ENCODE measurements around the gene GNA12. TPM values are rescaled to one million over a fixed set of nuclear protein-coding genes. Genes with fewer than 3 reads are reported as not detected.

The GNA12 gene
- total RNA-seq, 4 donors from 2014 or later: 17.9 to 33.3 (median 21.7) TPM

GRCh38 chr7:2710286-2710655 is 133.8 kb downstream of the GNA12 start:
- no peak overlapping the region for H3K4me3 ChIP-seq (replicated peaks in 1 of 3)
- H3K27me3 ChIP-seq: no peaks in the 10 kb centered on the region

DNA sequence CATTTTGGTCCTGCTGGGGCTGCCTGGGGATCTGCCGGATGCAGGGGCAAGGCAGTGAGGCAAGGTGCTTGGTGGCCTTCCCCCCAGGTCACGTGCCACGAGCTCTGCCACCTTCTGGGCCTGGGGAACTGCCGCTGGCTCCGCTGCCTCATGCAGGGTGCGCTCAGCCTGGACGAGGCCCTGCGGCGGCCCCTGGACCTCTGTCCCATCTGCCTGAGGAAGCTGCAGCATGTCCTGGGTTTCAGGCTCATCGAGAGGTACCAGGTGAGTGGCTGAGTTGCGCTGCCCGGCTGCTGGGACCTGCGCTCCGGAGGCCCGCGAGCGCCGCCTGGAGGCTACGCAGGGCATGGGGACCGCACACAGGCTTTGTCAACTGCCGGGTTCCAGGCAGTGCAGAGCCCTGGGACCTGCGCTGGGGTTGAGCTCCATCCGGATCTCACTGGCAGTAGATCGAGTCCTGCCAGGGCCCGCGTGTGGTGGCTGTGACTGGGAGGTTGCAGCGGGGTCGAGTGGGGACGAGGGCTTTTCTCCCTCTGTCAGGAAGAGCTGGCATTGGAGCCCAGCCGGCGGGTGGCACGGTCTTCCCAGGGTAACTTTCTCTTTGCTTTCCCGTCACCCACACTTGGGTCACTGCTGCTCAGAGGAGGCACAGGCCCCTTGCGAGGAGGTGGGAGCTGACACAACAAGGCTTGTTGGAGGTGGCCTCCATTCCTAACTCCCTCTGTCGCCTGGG is 134.4 kb downstream of the GNA12 start:
- intact Hi-C loops (cut with DNase I): no loop called here
- 54 to 81% methylated on average over 3 to 9 of the region's 35 CpGs for WGBS, 2 donors
- Histone ChIP-seq H3K27ac (no peak overlapping the region), H3K4me3 (replicated peaks in 1 of 3) (no peak overlapping the region), H3K9me3 (no peaks in the 10 kb centered on the region), H3K4me1 (peaks cover 0 to 7% of the 10 kb centered on the region in 2 donors), H3K36me3 (no peaks in the 10 kb centered on the region), H3K27me3 (no peaks in the 10 kb centered on the region)
- peak; percentile 69 to 76 for DNase-seq
- TF ChIP-seq, protein P1, sequence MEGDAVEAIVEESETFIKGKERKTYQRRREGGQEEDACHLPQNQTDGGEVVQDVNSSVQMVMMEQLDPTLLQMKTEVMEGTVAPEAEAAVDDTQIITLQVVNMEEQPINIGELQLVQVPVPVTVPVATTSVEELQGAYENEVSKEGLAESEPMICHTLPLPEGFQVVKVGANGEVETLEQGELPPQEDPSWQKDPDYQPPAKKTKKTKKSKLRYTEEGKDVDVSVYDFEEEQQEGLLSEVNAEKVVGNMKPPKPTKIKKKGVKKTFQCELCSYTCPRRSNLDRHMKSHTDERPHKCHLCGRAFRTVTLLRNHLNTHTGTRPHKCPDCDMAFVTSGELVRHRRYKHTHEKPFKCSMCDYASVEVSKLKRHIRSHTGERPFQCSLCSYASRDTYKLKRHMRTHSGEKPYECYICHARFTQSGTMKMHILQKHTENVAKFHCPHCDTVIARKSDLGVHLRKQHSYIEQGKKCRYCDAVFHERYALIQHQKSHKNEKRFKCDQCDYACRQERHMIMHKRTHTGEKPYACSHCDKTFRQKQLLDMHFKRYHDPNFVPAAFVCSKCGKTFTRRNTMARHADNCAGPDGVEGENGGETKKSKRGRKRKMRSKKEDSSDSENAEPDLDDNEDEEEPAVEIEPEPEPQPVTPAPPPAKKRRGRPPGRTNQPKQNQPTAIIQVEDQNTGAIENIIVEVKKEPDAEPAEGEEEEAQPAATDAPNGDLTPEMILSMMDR (IDR thresholded peaks at IDR 0.05): peak; percentile 54 to 92 (median 68)
- TF ChIP-seq POLR2A (IDR thresholded peaks at IDR 0.05): no peak

More at GRCh38 chr7:2710286-2710655, 133.8 kb downstream of the GNA12 start:
- H3K27ac ChIP-seq: no peak overlapping the region
- 84 to 88% methylated on average over 4 to 10 of the region's 11 CpGs for WGBS, 2 donors
- TF ChIP-seq POLR2A (IDR thresholded peaks at IDR 0.05): no peak
- TF ChIP-seq, protein P1 (IDR thresholded peaks at IDR 0.05): no peak
- intact Hi-C loops (cut with DNase I): no loop called here
- peaks cover 0 to 7% of the 10 kb centered on the region in 2 donors for H3K4me1 ChIP-seq
- no peaks in the 10 kb centered on the region for H3K36me3 ChIP-seq
- no peaks in the 10 kb centered on the region for H3K9me3 ChIP-seq
- no peak for DNase-seq

DNA sequence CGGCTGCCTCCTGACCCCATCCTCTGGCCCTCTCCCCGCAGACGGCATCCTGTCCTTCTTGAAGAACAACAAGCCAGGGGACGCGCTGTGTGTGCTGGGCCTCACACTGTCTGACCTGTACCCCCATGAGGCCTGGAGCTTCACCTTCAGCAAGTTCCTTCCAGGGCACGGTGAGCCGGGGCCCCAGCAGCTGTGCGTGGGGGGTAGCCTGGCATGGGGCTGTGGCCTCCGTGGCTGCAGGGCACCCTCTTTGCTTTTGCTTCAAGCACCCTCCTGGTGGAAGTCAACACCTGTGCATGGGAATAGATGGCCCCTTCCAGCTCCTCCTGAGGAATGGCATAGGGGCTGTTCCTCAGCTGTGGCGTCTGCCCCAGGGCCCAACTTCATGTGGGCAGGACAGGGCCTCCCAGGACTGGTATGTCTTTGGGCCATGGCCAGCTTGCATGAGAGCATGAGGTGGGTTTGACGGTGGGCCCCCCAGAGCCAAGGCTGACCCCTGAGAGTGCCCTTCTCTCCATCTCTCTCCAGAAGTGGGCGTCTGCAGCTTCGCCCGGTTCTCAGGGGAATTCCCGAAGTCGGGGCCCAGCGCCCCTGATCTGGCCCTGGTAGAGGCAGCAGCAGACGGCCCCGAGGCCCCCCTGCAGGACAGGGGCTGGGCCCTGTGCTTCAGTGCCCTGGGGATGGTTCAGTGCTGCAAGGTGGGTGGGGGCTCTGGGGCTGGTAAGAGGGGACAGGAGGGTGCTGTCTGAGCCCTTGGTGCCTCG is 135.4 kb downstream of the GNA12 start:
- no peaks in the 10 kb centered on the region for H3K9me3 ChIP-seq
- peaks cover 0 to 7% of the 10 kb centered on the region in 2 donors for H3K4me1 ChIP-seq
- TF ChIP-seq POLR2A (IDR thresholded peaks at IDR 0.05): no peak
- TF ChIP-seq, protein P1 (IDR thresholded peaks at IDR 0.05): no peak
- H3K27ac ChIP-seq: no peak overlapping the region
- no peak overlapping the region for H3K4me3 ChIP-seq (replicated peaks in 1 of 3)
- no peaks in the 10 kb centered on the region for H3K27me3 ChIP-seq
- intact Hi-C loops (cut with DNase I): no loop called here
- DNase-seq: no peak
- WGBS, 2 donors: 84 to 88% methylated on average over 11 to 12 of the region's 20 CpGs
- no peaks in the 10 kb centered on the region for H3K36me3 ChIP-seq

GRCh38 chr7:2708041-2708440 is 136.1 kb downstream of the GNA12 start:
- peaks cover 0 to 7% of the 10 kb centered on the region in 2 donors for H3K4me1 ChIP-seq
- H3K4me3 ChIP-seq (replicated peaks in 1 of 3): no peak overlapping the region
- DNase-seq: no peak
- intact Hi-C loops (cut with DNase I): no loop called here
- H3K27me3 ChIP-seq: no peaks in the 10 kb centered on the region
- WGBS, 2 donors: 85 to 100% methylated on average over 6 to 10 of the region's 10 CpGs
- TF ChIP-seq POLR2A (IDR thresholded peaks at IDR 0.05): no peak
- TF ChIP-seq, protein P1 (IDR thresholded peaks at IDR 0.05): no peak
- no peaks in the 10 kb centered on the region for H3K9me3 ChIP-seq
- no peak overlapping the region for H3K27ac ChIP-seq
- H3K36me3 ChIP-seq: no peaks in the 10 kb centered on the region

DNA sequence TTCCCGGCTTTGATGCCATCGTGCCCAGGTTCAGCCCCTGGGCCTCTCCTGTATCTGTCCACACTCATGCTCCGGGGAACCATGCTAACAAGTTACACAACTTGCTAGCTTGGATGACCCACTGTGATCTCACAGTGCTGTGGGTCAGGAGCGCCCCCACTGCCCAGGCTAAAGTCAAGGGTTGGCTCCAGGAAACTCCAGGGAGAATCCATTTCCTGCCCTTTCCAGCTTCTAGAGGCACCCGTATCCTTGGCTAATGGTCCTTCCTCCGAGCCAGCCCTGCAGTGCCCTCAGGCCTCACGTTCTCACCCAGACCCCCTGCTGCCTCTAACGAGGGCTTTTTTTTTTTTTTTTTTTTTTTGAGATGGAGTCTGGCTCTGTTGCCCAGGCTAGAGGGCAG is 136.6 kb downstream of the GNA12 start:
- Histone ChIP-seq H3K4me1 (peaks cover 0 to 7% of the 10 kb centered on the region in 2 donors), H3K4me3 (replicated peaks in 1 of 3) (no peak overlapping the region), H3K36me3 (no peaks in the 10 kb centered on the region), H3K27ac (no peak overlapping the region), H3K27me3 (no peaks in the 10 kb centered on the region), H3K9me3 (no peaks in the 10 kb centered on the region)
- intact Hi-C loops (cut with DNase I): no loop called here
- WGBS, 2 donors: 76% methylated on average over 8 of the region's 8 CpGs
- DNase-seq: no peak
- TF ChIP-seq POLR2A (IDR thresholded peaks at IDR 0.05): no peak
- TF ChIP-seq, protein P1 (IDR thresholded peaks at IDR 0.05): no peak

Data from thyroid gland (tissue), 4 donors.